ENCODE results near the gene KCNJ11.

Gene KCNJ11

DNA sequence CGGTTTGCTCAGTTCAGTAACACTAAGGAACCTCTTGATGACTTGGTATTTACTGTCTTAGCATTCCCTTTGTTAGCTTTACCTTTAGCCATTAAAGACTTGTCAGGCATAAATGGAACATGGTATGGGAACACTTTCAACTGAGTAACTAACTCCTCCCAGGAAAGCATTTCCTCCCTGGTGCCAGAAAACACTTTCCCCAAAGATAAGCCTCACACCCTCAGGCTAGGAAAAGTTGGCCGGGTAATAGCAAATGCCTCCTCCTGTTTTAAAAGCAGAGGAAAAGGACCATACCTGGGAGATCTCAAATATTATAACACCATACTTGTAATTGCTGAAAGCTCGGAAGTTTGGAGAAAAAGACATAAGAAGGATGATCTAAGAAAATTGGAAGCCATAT is 12.0 kb downstream of the KCNJ11 start:
- H3K4me3 ChIP-seq (ENCODE audit: low read length), result no peak overlapping the region
- no peak for DNase-seq (ENCODE audit: low read depth, low spot score)

DNA sequence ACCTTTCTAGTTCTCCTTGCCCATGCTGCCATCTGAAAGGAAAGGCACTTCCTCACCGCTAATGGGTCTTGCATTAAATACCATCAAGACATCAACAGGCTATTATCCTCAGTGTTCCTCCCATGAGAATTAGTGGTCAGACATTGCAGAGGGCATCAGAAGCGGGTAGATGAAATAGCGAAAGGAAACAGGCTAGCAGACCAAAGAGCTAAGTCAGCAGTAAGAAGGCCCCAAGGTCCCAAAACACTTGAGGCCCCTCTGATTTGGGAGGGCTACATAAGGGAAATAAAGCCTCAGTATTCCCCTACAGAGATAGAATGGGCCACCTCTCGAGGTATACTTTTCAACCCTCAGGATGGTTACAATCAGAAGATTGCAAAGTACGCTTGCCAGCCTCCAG is 12.9 kb downstream of the KCNJ11 start:
- H3K4me3 ChIP-seq (ENCODE audit: low read length), result no peak overlapping the region
- DNase-seq (ENCODE audit: low read depth, low spot score), result no peak

DNA sequence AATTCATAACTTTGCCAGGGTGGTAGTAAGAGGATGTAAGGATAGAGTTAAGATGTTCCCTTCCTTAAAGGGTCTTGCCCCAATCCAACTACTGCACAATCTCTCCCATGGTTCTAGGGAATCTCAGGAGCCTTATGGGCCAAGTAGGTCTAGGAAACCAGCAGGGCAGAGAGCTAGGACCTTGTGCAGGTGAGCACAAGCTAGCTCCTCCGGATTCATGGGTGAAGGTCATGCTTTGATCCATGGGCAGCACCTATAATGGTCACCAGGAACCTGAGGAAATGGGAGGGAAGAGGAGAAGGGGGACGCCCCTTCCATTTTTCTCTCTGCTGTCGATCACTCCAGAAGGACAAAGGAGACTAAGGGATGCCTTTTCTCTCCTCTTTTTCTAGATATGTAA is 16.8 kb downstream of the KCNJ11 start:
- H3K4me3 ChIP-seq (ENCODE audit: low read length), result no peak overlapping the region
- DNase-seq (ENCODE audit: low read depth, low spot score), result no peak

DNA sequence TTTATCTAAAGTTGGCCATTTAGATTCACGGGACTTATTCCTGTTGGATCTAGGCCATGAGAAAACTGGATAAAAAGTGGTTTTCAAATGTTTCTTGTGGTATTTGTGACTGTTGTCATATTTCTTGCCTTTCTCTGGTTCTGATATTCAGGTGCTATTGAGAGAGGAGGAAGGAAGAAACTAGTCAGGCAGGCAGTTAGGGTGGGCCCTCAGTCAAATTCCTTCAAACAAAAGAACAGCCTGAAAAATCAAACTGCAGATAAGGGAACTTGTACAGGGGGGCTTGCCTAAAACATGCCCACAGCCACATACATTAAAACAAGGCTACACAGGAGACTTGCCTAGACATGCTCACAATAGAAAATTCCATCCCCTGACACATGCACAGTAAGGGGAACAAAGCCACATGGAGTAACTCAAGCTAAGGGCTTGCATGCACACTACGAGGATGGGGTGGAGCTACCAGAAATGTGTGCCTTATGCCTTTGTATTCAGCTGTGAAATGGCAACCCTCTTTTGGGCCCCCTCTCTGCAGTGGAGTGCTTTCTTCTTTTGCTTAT is 18.7 kb downstream of the KCNJ11 start:
- no peak overlapping the region for H3K4me3 ChIP-seq (ENCODE audit: low read length)
- no peak for DNase-seq (ENCODE audit: low read depth, low spot score)

DNA sequence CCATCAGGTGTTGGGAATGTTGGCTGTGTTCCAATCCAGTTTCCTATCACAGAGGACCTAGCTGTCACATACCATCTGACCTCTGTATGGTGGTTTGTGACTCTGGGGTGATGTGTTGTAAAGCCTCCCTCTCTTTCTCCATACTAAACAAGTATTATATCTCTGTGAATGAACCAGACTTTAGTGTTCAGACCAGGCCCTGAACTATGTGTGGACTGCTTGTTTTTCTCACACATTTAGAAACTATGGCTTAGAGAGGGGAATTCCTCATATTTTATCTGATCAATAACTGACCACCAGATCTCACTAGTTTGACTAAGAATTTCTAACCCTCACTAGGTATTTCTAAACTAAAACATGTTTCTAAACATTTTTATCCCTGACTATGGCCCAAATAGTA is 19.4 kb downstream of the KCNJ11 start:
- H3K4me3 ChIP-seq (ENCODE audit: low read length), result no peak overlapping the region
- no peak for DNase-seq (ENCODE audit: low read depth, low spot score)

DNA sequence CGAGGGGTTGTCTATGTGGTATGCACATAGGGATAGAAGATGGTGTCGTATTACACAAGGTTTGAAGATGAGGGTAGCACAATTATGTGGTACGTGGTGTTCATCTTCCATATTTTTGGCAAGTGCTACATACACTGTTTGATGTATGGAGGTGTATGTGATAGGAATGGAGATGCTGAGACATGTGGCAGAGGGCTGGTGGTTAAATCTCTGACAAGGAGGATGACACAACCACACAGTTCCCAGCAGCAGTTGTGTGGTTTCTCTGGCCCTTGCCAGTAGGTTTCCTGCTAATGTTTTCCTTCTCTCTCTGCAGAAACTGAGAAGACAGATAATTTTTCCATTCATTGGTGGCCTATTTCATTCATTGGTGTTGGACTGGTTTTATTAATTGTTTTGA is 19.9 kb downstream of the KCNJ11 start:
- no peak for DNase-seq (ENCODE audit: low read depth, low spot score)
- H3K4me3 ChIP-seq (ENCODE audit: low read length), result no peak overlapping the region

DNA sequence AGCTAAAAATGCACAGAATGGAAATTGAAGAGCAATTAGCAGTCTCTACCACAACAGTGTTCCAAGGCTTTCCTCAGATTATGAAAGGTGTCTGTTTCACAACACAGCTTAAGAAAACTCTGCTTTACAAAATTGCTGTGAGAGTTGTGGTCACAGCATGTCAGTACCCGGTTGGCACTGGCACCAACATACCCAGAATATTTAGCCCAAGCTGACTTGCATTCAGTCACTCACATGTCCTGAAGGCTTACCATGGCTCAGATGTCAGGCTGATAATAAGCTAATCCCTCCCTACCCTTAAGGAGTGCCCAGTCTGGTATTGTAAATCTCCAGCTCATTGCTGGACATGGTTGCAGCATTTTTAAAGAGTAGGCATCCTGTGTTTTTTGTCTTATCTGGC is 22.0 kb downstream of the KCNJ11 start:
- H3K4me3 ChIP-seq (ENCODE audit: low read length), result no peak overlapping the region

DNA sequence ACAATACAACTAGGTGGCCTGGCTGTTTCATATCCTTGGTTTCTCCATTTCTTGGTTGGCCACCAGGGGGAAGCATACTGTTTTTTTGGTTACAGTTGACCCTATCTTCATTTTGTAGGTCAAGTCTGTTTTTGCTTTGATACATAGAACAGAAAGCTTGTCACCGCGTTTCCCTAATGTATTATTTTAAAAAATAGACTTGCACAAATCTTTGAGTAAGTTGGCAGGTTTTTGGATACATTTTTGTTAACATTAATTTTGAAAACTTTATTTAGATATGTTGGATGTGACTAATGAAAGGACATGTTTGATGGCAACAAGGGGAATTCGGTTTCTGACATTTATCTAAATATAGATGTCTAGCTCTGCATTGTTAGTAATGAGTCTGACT is 33.9 kb downstream of the KCNJ11 start:
- peak; percentile 84 for DNase-seq (ENCODE audit: low read depth, low spot score)
- H3K4me3 ChIP-seq (ENCODE audit: low read length), result peak overlapping the region; percentile 74

More for the DNA sequence above, 22.0 kb downstream of the KCNJ11 start:
- DNase-seq (ENCODE audit: low read depth, low spot score), result no peak

DNA sequence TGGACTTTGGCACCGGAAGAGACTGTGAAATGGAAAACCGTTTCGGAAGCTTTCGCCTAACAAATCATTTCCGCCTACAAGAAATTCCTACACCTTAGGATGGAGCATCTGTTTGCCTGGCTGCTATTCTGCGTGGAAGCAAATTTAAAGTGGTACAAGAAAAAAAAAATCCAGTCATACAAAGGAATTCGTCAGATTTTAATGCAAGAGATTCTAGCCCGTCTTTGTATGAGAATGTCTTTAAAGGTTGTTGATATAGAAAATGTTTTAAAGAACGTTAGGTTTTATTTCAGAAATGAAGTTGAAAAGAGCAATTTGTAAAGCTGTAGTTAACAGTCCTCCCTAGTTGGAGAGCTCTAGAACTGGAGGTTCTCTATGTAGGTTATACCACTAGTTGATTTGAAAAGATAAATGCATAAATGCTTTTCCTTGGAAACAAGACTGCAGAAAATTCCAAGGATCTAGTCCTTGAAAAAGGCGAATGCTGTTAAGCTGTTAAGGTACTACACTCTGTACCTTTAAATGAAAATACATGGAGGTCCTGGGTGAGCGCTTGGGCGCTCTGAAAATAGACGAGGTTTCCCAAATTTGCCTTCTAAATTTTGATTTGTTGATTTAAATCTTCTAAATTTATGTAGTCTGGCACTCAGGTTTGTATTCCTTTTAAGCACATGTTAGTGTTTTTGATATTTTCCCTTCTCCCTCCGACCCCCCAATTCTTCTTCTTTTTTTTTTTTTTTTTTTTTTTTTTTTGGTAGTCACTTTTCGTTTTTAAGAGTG is 34.4 kb downstream of the KCNJ11 start:
- H3K4me3 ChIP-seq (ENCODE audit: low read length), result peak overlapping the region; percentile 74
- DNase-seq (ENCODE audit: low read depth, low spot score), result no peak

DNA sequence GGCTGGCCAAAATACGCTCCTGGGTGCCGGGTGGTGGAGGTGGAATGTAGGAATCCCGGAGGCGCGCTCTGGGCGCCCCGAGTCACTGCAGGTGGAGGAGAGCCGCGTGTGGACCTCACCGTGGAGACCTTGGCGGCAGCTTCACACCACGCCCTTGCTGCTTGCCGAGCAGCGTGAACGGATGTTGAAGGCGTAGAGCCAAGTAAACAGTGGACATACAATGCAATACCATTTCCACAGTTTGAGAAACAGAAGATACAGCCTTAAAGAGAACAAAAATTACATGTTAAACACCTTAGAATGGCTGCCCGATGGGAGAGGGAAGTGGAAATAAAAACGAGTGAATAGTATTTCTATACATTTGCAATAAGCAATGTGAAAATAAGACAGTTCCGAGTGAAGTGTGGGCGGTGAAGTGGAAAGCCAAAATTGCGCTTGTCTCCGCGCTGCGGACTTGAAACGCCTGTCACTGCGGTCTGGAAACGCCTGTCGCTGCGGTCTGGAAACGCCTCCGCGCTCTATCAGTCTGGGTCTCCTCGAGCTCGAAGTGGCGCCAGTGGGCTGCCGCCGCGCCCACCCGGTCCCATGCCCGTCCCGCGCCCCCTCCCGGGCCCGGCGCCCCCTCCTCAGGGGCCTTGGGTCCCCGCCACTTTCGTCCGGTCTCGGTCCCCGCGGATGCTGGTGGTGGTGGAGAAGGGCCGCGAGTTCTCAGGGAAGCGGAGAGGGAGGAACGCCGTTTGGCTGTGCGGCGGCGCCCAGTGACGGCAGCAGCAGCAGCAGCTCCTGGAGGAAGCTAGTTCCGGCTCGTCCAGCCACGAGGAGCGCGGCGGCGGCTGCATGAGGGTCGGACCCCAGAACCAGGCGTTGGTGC is 35.3 kb downstream of the KCNJ11 start:
- peak overlapping the region; percentile 74 for H3K4me3 ChIP-seq (ENCODE audit: low read length)
- DNase-seq (ENCODE audit: low read depth, low spot score), result peak; percentile 59

DNA sequence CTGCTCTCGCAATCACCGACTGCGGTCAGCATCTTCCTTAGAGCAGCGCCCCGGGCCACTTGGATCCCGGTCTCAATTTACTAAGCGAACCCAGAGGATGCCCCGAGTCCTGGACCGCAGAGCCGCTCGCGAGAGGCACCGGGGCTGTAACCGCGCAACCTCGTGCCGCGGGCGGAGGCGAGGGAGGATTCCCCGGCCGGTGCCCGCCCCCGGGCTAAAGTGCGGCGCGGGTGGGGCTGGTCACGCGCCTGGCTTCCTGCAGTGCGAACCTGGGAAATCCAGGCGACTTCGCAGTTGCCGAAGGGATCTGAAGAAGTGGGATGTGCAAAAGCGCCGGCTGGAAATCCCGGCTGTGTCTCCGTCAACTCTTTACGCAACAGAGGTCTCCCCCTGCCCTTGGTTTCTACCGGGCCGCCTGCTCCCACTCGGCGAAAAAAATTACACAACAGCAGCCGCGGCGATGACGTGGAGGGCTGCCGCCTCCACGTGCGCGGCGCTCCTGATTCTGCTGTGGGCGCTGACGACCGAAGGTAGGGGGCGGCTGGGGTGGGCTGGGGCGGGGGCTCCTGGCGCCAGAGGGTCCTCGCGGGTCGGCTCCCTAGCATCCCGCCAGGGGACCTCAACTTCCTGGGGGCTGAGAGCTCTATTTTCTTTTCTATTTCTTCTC is 36.8 kb downstream of the KCNJ11 start, which contains the start of gene NCR3LG1:
TSS of gene NCR3LG1 (plus strand) at position 291 of the 667 bp plus-strand sequence. CDS start at position 461, 170 bp downstream.
- DNase-seq (ENCODE audit: low read depth, low spot score), result peak; percentile 32
- peak within 1 kb of the TSS; percentile 74 for H3K4me3 ChIP-seq (ENCODE audit: low read length)

DNA sequence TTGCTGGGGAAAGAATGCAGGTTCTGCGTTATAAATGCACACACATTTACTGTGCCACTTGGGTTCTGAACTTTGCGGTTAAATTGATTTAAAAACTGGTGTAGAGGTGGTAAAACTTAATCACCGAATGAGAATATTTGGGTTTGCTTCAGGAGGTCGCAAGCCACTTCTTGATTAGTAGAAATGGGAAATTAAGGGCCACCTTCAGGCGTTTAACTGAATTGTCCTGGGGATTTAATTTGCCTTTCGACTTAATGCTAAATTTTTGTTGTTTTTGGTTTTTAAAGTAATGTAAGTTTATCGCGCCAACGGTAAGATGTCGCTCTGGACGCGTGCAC is 37.3 kb downstream of the KCNJ11 start:
- peak overlapping the region; percentile 74 for H3K4me3 ChIP-seq (ENCODE audit: low read length)
- DNase-seq (ENCODE audit: low read depth, low spot score), result peak; percentile 32

DNA sequence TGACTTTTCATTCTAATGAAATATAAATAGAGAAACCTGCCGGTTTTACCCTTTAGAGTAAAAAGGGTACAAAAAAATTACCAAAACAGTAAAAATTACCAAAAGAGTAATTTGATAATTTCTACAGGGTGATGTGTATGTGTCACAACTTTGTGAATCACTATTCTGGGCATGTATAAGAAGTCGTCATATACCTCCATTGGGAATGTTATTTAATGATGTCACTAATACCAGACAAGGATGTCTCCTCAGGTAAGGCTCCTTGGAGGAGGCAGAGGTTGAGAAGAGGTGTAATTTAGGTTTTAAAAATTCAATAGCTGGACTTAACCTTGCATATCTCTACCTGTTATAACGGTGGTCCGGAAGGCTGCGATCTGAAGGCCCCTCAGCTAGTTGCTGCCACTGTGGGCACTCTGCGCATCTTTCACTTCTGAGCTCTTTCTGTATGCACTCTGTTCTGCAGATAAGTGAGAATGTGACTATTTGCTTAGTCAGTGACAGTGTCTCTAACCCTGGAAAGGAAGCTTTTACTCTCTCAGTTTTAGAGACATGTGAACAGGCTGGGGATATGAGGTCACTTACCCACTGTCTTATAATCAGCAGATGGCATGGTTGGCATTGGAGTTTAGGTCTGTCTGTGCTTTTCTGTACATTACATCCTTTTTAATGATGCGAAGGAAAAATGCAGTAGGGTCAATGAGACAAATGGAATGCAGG is 37.8 kb downstream of the KCNJ11 start:
- no peak for DNase-seq (ENCODE audit: low read depth, low spot score)
- no peak overlapping the region for H3K4me3 ChIP-seq (ENCODE audit: low read length)

DNA sequence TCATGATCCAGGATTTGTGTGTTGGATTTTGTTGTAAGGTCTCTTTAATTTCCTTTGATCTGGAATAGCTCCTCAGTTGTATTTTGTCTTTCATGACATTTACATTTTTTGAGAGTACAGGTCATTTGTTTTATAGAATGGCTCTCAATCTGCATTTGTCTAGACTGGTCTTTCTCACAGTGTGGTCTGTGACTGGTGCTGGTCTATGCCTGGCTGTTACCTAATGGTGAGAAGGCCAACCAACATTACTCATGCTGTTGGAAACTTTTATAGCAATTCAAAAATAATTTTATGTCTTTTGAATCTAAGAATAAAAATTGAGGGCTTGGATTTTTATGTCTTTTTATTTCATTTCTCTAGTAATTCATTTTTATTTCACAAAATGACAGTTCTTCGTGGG is 40.8 kb downstream of the KCNJ11 start:
- no peak overlapping the region for H3K4me3 ChIP-seq (ENCODE audit: low read length)
- no peak for DNase-seq (ENCODE audit: low read depth, low spot score)

DNA sequence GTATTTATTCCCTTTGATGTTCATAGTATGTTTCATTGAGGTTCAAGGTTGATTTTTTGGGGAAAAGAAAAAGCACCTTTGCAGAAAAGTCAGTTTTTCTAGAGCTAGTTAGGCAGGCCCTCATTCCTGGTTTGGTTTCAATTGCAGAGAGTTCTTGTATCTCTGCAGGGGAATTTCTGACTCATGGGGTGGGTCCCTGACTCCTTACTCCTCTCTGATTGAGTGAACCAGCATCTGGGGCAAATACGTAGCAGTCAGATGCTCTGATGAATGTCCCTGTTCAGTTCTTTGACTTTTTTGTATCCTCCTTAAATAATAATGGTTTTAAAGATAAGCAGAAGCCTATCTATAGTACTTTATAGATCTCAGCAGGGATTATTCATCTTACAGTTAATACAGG is 44.6 kb downstream of the KCNJ11 start:
- H3K4me3 ChIP-seq (ENCODE audit: low read length), result no peak overlapping the region
- DNase-seq (ENCODE audit: low read depth, low spot score), result no peak

DNA sequence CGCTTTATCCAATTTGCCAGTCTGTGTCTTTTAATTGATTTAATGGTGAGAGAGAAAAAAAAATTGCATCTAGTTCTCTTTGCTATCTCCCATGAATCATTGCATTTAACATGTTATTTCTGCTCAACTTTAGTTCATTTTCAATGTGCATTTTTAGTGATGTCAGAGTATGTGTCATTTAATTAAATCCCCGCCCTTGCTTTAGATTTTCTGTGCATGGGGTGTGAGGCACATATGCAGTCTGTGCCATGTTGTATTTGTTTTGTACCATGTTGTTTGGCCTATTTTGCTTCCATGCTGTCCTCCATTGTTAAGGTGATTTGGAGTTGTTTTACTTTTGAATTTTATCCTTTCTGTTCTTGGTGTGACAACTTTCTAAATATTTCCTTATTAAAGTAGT is 45.2 kb downstream of the KCNJ11 start:
- H3K4me3 ChIP-seq (ENCODE audit: low read length), result no peak overlapping the region
- no peak for DNase-seq (ENCODE audit: low read depth, low spot score)
